ENCODE data around the gene TRAP1. TPM values are rescaled to one million over a fixed set of nuclear protein-coding genes. Genes with fewer than 3 reads are reported as not detected.

The TRAP1 gene
- polyA plus RNA-seq, 1 donor from 2014 or later, result 73.0 TPM

DNA sequence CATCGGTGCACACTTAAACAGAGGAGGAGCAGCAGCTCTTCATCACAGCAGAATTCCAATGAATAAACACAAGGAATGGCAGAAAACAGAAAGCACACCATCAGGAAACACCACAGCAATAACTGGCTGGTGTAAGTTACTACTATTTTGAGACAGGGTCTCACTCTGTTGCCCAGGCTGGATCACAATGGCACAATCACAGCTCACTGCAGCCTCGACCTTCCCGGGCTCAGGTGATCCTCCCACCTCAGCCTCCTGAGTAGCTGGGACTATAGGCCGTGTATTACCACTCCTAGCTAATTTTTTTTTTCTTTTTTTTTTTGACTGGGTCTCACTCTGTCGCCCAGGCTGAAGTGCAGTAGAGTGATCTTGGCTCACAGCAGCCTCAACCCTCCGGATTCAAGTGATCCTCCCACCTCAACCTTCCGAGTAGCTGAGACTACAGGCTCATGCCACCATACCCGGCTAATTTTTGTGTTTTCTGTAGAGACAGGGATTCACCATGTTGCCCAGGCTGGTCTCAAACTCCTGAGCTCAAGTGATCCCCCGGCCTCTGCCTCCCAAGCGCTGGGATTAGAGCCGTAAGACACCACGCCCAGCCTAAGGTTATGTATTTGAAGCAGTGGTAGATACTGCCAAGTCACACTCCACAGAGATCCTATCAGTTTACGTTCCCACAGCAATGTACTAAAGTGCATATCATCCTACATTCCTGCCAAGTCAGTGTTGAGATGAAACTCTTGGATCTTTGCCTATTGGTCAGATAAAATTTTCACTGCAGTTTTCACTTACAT is 20.7 kb downstream of the TRAP1 start:
- Histone ChIP-seq H3K4me3 (ENCODE audit: low read length) (no peak overlapping the region), H3K27me3 (ENCODE audit: insufficient read depth, low read depth, low read length) (no peaks in the 10 kb centered on the region), H3K36me3 (ENCODE audit: insufficient read depth, low read length) (no peaks in the 10 kb centered on the region), H3K9me3 (ENCODE audit: low read length) (no peaks in the 10 kb centered on the region), H4K20me1 (ENCODE audit: insufficient read depth) (no peaks in the 10 kb centered on the region), H2AFZ (ENCODE audit: low read depth, low read length) (no peak overlapping the region), H3K9ac (ENCODE audit: low read length) (no peak overlapping the region), H3K4me2 (ENCODE audit: low read length) (no peak overlapping the region), H3K9me2 (ENCODE audit: insufficient read depth, low read length) (no peaks in the 10 kb centered on the region), H3K79me2 (replicated peaks; ENCODE audit: insufficient read depth, low read length) (no peaks in the 10 kb centered on the region), H3K27ac (ENCODE audit: low read length) (no peak overlapping the region), H3F3A (ENCODE audit: insufficient read depth, low read length, poor library complexity, severe bottlenecking) (no peaks in the 10 kb centered on the region)
- no peak for TF ChIP-seq EZH2 (IDR thresholded peaks at IDR 0.05; ENCODE audit: borderline replicate concordance, insufficient read depth, low read length, poor library complexity, severe bottlenecking)
- TF ChIP-seq RAD21 (conservative IDR thresholded peaks at IDR 0.05), result no peak
- no peak for TF ChIP-seq SMC3 (conservative IDR thresholded peaks at IDR 0.05; ENCODE audit: poor library complexity)
- TF ChIP-seq POLR2AphosphoS5 (IDR thresholded peaks at IDR 0.05), result no peak
- TF ChIP-seq TAF1 (IDR thresholded peaks at IDR 0.05; ENCODE audit: low read depth), result no peak
- TF ChIP-seq, protein P1, sequence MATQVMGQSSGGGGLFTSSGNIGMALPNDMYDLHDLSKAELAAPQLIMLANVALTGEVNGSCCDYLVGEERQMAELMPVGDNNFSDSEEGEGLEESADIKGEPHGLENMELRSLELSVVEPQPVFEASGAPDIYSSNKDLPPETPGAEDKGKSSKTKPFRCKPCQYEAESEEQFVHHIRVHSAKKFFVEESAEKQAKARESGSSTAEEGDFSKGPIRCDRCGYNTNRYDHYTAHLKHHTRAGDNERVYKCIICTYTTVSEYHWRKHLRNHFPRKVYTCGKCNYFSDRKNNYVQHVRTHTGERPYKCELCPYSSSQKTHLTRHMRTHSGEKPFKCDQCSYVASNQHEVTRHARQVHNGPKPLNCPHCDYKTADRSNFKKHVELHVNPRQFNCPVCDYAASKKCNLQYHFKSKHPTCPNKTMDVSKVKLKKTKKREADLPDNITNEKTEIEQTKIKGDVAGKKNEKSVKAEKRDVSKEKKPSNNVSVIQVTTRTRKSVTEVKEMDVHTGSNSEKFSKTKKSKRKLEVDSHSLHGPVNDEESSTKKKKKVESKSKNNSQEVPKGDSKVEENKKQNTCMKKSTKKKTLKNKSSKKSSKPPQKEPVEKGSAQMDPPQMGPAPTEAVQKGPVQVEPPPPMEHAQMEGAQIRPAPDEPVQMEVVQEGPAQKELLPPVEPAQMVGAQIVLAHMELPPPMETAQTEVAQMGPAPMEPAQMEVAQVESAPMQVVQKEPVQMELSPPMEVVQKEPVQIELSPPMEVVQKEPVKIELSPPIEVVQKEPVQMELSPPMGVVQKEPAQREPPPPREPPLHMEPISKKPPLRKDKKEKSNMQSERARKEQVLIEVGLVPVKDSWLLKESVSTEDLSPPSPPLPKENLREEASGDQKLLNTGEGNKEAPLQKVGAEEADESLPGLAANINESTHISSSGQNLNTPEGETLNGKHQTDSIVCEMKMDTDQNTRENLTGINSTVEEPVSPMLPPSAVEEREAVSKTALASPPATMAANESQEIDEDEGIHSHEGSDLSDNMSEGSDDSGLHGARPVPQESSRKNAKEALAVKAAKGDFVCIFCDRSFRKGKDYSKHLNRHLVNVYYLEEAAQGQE (IDR thresholded peaks at IDR 0.05; ENCODE audit: borderline replicate concordance), result no peak
- no peak for TF ChIP-seq EP300 (conservative IDR thresholded peaks at IDR 0.05; ENCODE audit: poor library complexity, severe bottlenecking)
- no peak for TF ChIP-seq MXI1 (conservative IDR thresholded peaks at IDR 0.05; ENCODE audit: poor library complexity, severe bottlenecking)
- TF ChIP-seq, protein P2, sequence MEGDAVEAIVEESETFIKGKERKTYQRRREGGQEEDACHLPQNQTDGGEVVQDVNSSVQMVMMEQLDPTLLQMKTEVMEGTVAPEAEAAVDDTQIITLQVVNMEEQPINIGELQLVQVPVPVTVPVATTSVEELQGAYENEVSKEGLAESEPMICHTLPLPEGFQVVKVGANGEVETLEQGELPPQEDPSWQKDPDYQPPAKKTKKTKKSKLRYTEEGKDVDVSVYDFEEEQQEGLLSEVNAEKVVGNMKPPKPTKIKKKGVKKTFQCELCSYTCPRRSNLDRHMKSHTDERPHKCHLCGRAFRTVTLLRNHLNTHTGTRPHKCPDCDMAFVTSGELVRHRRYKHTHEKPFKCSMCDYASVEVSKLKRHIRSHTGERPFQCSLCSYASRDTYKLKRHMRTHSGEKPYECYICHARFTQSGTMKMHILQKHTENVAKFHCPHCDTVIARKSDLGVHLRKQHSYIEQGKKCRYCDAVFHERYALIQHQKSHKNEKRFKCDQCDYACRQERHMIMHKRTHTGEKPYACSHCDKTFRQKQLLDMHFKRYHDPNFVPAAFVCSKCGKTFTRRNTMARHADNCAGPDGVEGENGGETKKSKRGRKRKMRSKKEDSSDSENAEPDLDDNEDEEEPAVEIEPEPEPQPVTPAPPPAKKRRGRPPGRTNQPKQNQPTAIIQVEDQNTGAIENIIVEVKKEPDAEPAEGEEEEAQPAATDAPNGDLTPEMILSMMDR (IDR thresholded peaks at IDR 0.05; ENCODE audit: poor library complexity, severe bottlenecking), result no peak

DNA sequence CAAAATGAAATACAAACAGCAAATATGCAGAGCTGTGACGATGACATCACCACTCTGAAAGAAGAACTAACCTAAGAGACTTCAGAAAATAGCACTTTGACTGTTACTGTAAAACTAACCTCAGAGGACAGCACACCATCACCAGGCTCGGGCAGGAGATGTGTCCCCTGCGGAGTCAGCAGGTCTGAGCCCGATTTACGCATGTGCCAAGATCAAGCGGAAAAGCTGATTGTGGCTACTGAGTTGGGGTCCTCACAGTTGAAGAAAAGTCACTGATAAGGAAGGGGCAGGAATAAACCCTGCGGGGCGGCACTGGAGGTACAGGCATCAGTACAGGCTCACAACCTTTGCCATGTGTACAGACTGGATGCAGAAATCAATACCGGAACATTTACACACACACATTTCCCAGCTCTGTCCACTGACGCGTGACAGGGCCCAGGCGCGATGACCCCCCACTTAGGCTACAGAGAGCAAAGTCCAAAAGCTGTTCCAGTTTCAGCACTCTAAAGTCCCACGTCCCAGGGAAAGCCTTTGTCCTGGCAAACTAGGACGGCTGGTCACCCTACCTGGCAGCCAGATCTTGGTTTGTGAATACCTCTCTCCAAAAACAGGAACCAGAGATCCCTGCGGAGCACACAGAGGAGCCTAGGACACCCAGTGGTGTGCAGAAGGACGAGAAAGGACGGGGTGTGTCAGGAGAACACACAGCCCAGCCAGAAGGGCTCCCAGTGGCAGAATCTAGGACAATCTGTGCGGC is 21.5 kb downstream of the TRAP1 start:
- Histone ChIP-seq H3K27me3 (ENCODE audit: insufficient read depth, low read depth, low read length) (no peaks in the 10 kb centered on the region), H3K36me3 (ENCODE audit: insufficient read depth, low read length) (no peaks in the 10 kb centered on the region), H3F3A (ENCODE audit: insufficient read depth, low read length, poor library complexity, severe bottlenecking) (no peaks in the 10 kb centered on the region), H2AFZ (ENCODE audit: low read depth, low read length) (no peak overlapping the region), H4K20me1 (ENCODE audit: insufficient read depth) (no peaks in the 10 kb centered on the region), H3K27ac (ENCODE audit: low read length) (no peak overlapping the region), H3K79me2 (replicated peaks; ENCODE audit: insufficient read depth, low read length) (no peaks in the 10 kb centered on the region), H3K4me3 (ENCODE audit: low read length) (no peak overlapping the region), H3K4me2 (ENCODE audit: low read length) (no peak overlapping the region), H3K9me3 (ENCODE audit: low read length) (no peaks in the 10 kb centered on the region), H3K9me2 (ENCODE audit: insufficient read depth, low read length) (no peaks in the 10 kb centered on the region), H3K9ac (ENCODE audit: low read length) (no peak overlapping the region)
- TF ChIP-seq RAD21 (conservative IDR thresholded peaks at IDR 0.05), result no peak
- no peak for TF ChIP-seq SMC3 (conservative IDR thresholded peaks at IDR 0.05; ENCODE audit: poor library complexity)
- TF ChIP-seq POLR2AphosphoS5 (IDR thresholded peaks at IDR 0.05), result no peak
- TF ChIP-seq MXI1 (conservative IDR thresholded peaks at IDR 0.05; ENCODE audit: poor library complexity, severe bottlenecking), result no peak
